Measurements from ENCODE around the gene SELE.

Gene SELE, protein sequence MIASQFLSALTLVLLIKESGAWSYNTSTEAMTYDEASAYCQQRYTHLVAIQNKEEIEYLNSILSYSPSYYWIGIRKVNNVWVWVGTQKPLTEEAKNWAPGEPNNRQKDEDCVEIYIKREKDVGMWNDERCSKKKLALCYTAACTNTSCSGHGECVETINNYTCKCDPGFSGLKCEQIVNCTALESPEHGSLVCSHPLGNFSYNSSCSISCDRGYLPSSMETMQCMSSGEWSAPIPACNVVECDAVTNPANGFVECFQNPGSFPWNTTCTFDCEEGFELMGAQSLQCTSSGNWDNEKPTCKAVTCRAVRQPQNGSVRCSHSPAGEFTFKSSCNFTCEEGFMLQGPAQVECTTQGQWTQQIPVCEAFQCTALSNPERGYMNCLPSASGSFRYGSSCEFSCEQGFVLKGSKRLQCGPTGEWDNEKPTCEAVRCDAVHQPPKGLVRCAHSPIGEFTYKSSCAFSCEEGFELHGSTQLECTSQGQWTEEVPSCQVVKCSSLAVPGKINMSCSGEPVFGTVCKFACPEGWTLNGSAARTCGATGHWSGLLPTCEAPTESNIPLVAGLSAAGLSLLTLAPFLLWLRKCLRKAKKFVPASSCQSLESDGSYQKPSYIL

DNA sequence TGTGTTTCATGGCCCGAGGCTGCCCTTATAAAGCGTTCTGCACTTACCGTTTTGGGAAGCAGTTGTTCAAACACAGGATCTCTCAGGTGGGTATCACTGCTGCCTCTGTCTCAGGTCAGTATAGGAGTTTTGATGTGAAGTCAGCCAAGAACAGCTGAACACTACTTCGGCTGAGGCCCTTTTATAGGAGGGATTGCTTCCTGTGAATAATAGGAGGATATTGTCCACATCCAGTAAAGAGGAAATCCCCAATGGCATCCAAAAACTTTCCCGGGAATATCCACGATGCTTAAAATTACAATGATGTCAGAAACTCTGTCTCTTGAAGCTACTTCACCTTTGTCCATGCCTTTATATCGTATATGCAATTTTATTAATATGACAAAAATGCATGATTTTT is at the start of gene SELE:
Gene SELE, minus strand, starts transcription at position 156 of the 400 bp plus-strand sequence. CDS start 467 bp downstream, outside the sequence.
- no peak for DNase-seq
- peaks cover 36% of the 10 kb centered on the region for H3K27me3 Mint-ChIP-seq
- H3K4me3 Mint-ChIP-seq = no peak within 1 kb of the TSS
- no peak within 1 kb of the TSS for H3K27ac Mint-ChIP-seq
- no peaks in the 10 kb centered on the region for H3K9me3 Mint-ChIP-seq
- CTCF ChIA-PET = interaction anchor here (0.8 kb wide), 1 partner anchor 10 kb away, joined by 3 read pairs; no protein-coding TSS in a partner anchor
- H3K4me1 Mint-ChIP-seq = no peaks in the 10 kb centered on the region
- no peaks in the 10 kb centered on the region for H3K36me3 Mint-ChIP-seq

DNA sequence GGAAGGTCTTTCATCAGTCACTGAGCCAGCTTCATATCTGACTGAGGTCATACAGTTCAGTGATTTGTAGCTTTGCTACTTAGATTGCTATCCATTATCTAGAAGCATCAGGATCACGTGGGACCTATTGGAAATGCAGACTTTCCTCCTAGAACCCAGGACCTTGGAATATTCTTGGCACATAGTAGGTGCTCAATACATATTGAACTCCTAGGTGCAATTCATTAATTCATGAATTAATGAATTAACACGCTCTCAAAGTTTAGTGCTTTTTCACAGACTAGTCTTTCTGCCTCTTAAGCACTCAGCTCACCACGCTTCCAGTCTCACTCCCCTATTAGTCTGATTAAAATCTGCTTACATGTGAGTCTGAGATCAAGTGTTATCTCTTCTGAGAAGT is 48.7 kb upstream of the SELE start:
- no peak overlapping the region for H3K27ac Mint-ChIP-seq
- H3K27me3 Mint-ChIP-seq = peaks cover 45% of the 10 kb centered on the region
- no peaks in the 10 kb centered on the region for H3K4me1 Mint-ChIP-seq
- DNase-seq = no peak
- H3K4me3 Mint-ChIP-seq = no peak overlapping the region
- no peaks in the 10 kb centered on the region for H3K9me3 Mint-ChIP-seq
- H3K36me3 Mint-ChIP-seq = no peaks in the 10 kb centered on the region
- CTCF ChIA-PET = interaction anchor here (0.5 kb wide), 1 partner anchor 196 kb away, joined by 3 read pairs; the partner anchor contains the start of gene F5

DNA sequence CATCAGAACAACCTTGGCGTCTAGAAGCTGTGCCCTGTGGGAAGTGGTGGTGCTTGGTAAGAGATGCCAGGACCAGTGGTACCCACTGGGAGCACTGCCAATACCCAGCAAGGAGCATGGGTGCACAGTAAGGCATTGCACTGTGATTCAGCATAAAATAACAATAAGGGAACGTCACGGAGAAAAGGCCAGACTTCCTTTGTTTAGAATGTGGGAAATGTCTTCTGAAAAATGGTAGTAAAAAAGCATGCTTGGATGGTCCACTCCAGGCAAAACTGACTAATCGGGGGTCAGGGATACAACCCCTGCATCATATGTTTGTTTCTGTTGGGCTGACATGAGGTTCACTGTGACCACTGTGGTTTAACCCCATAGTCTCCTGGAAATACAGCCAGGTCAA is 46.1 kb upstream of the SELE start:
- Mint-ChIP-seq H3K4me3 (no peak overlapping the region), H3K27ac (no peak overlapping the region), H3K27me3 (peaks cover 27% of the 10 kb centered on the region), H3K4me1 (no peaks in the 10 kb centered on the region), H3K9me3 (no peaks in the 10 kb centered on the region), H3K36me3 (no peaks in the 10 kb centered on the region)
- CTCF ChIA-PET = no interaction called here
- DNase-seq = no peak

DNA sequence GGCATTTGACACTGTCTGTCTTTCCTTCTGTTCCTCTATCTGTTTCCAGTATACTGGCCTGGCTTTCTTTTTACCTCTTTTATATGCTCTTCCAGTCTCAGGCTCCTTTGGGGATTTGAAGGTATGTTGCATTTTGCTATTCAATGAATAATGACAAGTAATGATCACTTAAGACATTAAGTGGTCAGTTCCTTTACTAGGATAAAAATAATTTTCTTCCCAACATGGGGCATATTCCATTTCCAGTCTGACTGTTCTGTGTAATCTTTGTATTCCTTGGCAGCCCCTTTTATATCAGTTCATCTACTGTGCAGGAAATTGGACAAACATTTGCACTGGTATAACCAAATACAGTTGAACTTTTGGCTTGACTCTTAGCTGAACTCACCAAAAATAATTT is 45.3 kb upstream of the SELE start:
- Mint-ChIP-seq H3K4me3 (no peak overlapping the region), H3K27me3 (peaks cover 19% of the 10 kb centered on the region), H3K9me3 (no peaks in the 10 kb centered on the region), H3K27ac (no peak overlapping the region), H3K36me3 (no peaks in the 10 kb centered on the region), H3K4me1 (no peaks in the 10 kb centered on the region)
- DNase-seq = no peak
- CTCF ChIA-PET = no interaction called here

DNA sequence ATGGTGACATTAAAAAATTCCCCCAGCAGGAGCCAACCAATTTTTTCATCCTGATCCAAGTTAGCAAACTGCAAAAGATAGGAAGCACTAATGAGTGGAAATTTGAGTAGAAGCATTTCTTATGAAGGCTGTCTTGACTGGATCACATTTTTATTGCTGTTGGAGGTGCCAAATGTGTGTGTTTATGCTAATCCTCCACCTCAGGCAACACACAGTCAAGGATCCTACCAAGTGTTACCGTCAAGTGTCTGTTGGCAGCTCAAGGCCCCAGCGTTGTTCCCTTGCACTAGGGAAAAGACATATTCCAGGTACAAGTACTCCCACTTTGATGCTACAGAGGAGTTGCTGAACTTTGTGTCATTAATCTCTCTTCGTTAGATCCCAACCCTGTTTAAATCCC is 42.6 kb upstream of the SELE start:
- DNase-seq = no peak
- H3K27me3 Mint-ChIP-seq = peaks cover 5% of the 10 kb centered on the region
- no peak overlapping the region for H3K27ac Mint-ChIP-seq
- no peak overlapping the region for H3K4me3 Mint-ChIP-seq
- CTCF ChIA-PET = no interaction called here
- no peaks in the 10 kb centered on the region for H3K9me3 Mint-ChIP-seq
- no peaks in the 10 kb centered on the region for H3K36me3 Mint-ChIP-seq
- no peaks in the 10 kb centered on the region for H3K4me1 Mint-ChIP-seq

DNA sequence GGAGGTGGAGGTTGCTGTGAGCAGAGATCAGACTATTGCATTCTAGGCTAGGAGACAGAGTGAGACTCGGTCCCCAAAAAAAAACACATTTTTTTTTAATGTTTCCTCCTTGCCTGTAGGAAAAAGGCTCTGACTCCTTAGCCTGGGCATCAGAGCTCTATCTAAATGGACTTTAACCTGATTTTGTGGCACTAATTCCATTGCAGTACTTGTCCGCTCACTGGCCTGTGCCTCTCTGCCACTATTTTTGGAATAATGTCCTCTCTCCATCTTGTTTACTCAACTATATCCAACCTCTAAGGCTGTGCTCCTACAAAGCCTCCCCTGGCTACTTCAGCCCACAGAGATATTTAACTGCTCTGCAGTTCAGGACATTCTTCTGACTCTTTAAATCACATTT is 34.3 kb upstream of the SELE start:
- H3K27me3 Mint-ChIP-seq = no peaks in the 10 kb centered on the region
- H3K4me3 Mint-ChIP-seq = no peak overlapping the region
- H3K4me1 Mint-ChIP-seq = no peaks in the 10 kb centered on the region
- H3K36me3 Mint-ChIP-seq = no peaks in the 10 kb centered on the region
- no peaks in the 10 kb centered on the region for H3K9me3 Mint-ChIP-seq
- DNase-seq = no peak
- no peak overlapping the region for H3K27ac Mint-ChIP-seq
- CTCF ChIA-PET = no interaction called here

DNA sequence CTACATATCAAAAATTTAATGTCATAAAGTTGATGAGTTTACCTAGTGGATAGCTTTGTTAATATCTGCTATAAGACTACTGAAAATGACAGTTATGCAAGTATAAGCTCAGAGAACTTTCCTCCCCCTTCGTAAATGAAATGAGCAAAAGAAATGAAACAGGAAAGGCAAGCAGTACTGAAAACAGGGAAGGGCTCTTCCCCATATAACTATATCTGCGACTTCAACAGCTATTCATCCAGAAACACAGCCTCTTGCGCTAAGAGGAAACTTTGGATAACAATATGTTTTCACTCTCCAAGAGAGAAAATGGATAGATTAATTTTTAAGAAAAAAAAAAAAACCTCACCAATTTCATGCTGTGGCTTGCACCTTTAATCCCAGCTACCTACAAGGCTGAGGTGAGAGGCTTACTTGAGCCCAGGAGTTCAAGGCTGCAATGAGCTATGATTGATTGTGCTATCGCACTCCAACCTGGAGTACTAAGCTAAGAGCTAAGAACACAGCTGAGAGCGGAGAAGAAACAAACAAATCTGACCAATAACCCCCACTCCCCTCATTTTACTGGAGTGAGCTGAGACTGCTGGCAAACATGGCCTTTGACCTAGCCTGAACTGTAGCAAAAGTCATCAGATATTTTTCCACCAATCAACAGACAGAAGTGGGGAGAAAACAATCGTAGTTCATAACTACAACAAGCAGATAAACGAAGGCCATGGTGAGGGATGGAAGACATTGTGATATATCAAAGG is 31.9 kb upstream of the SELE start:
- no peak for DNase-seq
- Mint-ChIP-seq H3K36me3 (no peaks in the 10 kb centered on the region), H3K4me1 (no peaks in the 10 kb centered on the region), H3K27ac (no peak overlapping the region), H3K4me3 (no peak overlapping the region), H3K27me3 (no peaks in the 10 kb centered on the region), H3K9me3 (no peaks in the 10 kb centered on the region)
- CTCF ChIA-PET = interaction anchor here (0.8 kb wide), 1 partner anchor 21 kb away, joined by 3 read pairs; no protein-coding TSS in a partner anchor

DNA sequence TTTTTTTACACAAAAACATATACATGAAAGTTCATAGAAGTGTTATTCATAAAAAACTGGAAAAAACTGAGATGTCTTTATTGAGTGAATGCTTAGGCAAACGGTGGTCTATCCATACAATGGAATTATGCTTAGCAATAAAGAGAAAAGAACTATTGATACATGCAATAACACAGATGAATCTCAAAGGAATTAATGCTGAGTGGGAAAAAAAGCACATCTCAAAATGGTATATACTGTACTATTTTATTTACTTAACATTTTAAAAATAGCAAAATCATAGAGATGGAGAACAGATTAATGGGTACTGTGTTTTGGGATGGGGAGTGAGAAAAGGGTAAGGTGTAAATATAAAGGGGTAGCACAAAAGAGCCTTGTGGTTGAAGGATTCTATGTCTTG is 31.0 kb upstream of the SELE start:
- Mint-ChIP-seq H3K9me3 (no peaks in the 10 kb centered on the region), H3K4me1 (no peaks in the 10 kb centered on the region), H3K36me3 (no peaks in the 10 kb centered on the region), H3K27ac (no peak overlapping the region), H3K27me3 (no peaks in the 10 kb centered on the region), H3K4me3 (no peak overlapping the region)
- CTCF ChIA-PET = no interaction called here
- no peak for DNase-seq

DNA sequence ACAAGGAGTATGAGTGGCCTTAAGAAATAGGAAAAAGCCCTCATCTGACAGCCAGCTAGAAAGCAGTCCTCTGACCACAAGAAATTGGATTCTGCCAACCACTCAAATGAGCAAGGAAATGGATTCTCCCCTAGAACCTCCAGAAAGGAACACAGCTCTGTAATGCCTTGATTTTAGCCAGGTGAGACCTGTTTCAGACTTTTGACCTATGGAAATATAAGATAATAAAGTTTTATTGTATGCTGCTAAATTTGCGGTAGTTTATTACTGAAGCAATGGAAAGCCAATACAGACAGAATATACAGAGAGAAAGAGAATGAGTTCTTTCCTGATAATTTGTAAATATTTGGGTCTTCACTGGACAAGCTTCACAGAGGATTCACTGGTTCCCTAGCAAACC is 28.8 kb upstream of the SELE start:
- Mint-ChIP-seq H3K4me1 (no peaks in the 10 kb centered on the region), H3K27me3 (peaks cover 6% of the 10 kb centered on the region), H3K9me3 (peaks cover 3% of the 10 kb centered on the region), H3K4me3 (no peak overlapping the region), H3K36me3 (no peaks in the 10 kb centered on the region), H3K27ac (no peak overlapping the region)
- no peak for DNase-seq
- CTCF ChIA-PET = interaction anchor here (0.7 kb wide), 1 partner anchor 1178 kb away, joined by 3 read pairs; no protein-coding TSS in a partner anchor

DNA sequence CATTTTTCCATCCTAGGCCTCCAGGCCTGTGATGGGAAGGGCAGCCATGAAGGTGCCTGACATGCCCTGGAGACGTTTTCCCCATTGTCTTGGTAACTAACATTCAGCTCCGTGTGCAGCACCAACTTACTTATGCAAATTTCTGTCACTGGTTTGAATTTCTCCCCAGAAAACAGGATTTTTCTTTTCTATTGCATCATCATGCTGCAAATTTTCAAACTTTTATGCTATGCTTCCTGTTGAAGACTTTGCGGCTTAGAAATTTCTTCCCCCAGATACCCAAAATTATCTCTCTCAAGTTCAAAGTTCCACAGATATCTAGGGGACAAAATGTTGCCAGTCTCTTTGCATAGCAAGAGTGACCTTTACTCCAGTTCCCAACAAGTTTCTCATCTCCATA is 25.2 kb upstream of the SELE start:
- Mint-ChIP-seq H3K27ac (no peak overlapping the region), H3K4me1 (no peaks in the 10 kb centered on the region), H3K9me3 (peaks cover 3% of the 10 kb centered on the region), H3K27me3 (peaks cover 20% of the 10 kb centered on the region), H3K4me3 (no peak overlapping the region), H3K36me3 (no peaks in the 10 kb centered on the region)
- DNase-seq = no peak
- CTCF ChIA-PET = no interaction called here

DNA sequence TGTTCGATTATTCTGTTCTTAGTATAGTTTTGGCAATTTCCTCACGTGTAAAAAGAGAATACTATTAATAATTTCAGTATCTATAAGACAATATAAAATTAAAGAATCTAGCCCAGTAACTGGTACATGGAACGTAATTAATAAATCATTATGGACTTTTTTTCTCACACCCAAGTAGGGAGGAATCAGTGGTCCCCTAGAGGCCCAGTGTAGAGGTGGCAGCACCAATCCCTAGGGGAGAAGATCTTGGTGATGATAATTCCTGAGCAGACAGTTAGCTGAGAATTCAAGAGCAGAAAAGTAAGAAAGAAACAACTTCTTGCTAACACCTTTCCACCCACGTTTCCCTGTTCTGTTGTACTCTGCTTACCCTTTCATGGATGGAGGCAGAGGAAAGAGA is 19.7 kb upstream of the SELE start:
- Mint-ChIP-seq H3K36me3 (no peaks in the 10 kb centered on the region), H3K9me3 (no peaks in the 10 kb centered on the region), H3K4me1 (no peaks in the 10 kb centered on the region), H3K4me3 (no peak overlapping the region), H3K27me3 (peaks cover 18% of the 10 kb centered on the region), H3K27ac (no peak overlapping the region)
- CTCF ChIA-PET = no interaction called here
- no peak for DNase-seq

DNA sequence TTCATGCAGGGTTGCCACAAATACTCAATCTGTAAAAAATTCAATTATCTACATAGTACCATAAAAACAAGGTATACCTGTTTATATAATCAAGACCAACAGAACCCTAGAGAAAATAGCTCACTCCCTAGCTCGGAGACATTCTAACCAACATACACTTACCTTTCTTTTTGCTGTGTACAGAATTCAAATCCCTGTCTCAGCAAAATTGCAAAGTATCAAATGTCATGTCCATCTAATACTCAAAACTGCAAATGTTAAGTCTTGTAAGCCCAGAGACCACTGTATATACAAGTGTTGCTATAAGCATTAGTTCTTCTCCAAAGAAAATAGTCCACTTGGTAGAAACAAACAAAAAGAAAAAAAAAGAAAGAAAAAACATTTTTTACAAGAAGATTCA is 16.2 kb upstream of the SELE start:
- Mint-ChIP-seq H3K27me3 (peaks cover 10% of the 10 kb centered on the region), H3K4me1 (no peaks in the 10 kb centered on the region), H3K36me3 (no peaks in the 10 kb centered on the region), H3K27ac (no peak overlapping the region), H3K9me3 (no peaks in the 10 kb centered on the region), H3K4me3 (no peak overlapping the region)
- CTCF ChIA-PET = no interaction called here
- no peak for DNase-seq

DNA sequence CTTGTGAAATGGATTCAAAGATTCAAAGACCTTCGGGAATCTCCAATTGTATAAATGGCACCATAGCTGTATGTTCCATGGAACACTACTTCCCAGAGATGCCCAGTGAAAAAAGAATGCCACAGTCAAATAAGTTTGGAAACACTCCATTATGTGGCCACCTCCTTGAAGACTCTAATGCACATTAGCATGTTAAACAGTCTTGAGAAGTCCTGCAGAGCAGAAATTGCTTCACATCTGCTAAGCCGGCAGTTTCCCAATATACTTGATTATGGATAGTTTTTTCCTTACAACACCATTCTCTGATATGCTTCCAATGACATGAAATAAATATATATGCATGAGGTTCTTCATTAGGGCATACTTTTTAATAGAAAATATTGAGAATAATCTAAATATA is 12.7 kb upstream of the SELE start:
- CTCF ChIA-PET = no interaction called here
- H3K4me3 Mint-ChIP-seq = no peak overlapping the region

DNA sequence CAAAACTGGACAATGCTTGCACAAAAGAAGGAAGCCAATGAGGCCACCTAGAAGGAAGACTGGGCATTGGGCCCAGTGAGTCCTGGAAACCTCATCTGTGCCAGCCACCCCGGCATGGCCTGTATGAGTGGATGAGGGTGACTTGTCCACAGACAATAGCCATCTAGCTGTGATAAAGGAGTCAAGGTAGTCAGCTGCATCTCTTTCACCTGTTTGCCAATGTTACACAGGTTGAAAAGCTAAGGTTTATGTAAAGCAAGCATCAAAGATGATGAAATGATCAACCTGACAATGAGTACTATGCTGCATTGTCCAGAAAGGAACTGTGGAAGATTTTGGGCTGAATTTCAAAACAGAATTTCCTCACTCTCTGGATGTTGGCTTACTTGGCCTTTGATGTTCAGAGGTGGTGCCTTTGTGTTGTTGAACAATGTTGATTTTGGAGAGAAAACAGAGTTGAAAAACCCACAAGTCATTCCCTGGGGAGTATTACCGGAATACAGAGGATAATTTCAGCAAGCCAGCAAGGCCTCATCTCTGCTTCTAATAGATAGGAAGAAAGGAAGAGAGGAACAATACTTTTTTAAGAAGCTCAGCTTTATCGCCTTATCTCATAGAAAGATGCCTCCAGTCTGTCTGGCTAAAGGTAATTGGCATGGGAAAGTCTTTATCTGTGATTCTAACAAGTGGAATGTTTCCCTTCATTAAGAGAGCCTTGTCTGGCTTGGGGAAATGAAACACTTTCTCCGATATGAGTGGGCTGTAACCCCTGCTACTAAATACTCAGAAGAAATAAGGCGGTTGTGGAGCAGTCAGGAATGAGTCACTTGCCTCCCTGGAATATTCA is 11.4 kb upstream of the SELE start:
- no peak overlapping the region for H3K27ac Mint-ChIP-seq
- no peaks in the 10 kb centered on the region for H3K36me3 Mint-ChIP-seq
- H3K4me3 Mint-ChIP-seq = no peak overlapping the region
- DNase-seq = no peak
- H3K27me3 Mint-ChIP-seq = peaks cover 22% of the 10 kb centered on the region
- no peaks in the 10 kb centered on the region for H3K9me3 Mint-ChIP-seq
- CTCF ChIA-PET = no interaction called here
- no peaks in the 10 kb centered on the region for H3K4me1 Mint-ChIP-seq

More for the DNA sequence above, 12.7 kb upstream of the SELE start:
- no peak overlapping the region for H3K27ac Mint-ChIP-seq
- no peaks in the 10 kb centered on the region for H3K4me1 Mint-ChIP-seq
- H3K27me3 Mint-ChIP-seq = peaks cover 20% of the 10 kb centered on the region
- no peaks in the 10 kb centered on the region for H3K9me3 Mint-ChIP-seq
- no peak for DNase-seq
- no peaks in the 10 kb centered on the region for H3K36me3 Mint-ChIP-seq
